ENCODE results near the gene MRPL55.

DNA sequence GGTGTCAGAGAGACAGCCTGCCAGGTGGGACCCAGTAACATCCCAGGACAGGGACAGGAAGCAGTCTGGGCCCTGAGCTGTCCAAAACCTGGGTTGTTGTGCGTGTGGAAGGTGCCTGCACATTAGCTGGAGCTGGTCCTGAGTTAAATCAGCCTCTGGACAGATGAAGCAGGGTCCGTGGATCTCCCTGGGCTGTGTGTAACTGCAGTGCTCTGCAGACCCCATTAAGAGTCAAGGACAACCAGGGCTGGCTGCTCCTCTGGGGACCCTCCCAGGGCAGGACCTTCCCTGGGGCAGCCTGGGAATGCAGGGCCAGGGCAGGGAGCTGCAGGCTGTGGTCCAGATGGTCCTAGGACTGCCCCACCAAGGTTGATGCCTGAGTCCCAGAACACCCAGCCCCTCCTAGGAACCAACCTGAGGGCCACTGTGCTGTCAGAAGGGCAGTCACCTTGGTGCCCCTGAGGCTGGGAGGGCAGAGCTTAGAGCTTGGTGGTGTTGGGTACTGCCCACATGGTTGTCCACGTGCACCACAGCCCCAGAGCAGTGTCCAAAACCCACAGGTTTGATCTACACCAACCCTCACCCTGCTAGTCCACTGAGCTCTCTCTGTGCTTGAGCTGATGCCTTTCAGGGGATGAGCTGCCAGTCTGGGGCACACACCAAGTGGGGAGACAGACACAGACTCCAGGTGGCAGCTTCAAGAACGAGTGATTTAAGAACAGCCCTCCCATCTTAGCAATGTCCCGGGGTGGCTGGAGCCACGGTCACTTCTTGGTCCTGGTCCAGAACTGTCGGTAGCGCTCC is 2.9 kb downstream of the MRPL55 start:
- TF ChIP-seq EP300 (IDR thresholded peaks at IDR 0.05; ENCODE audit: borderline replicate concordance) (no peak), TAF1 (IDR thresholded peaks at IDR 0.05; ENCODE audit: low read depth) (no peak), CREB1 (IDR thresholded peaks at IDR 0.05; ENCODE audit: low read depth) (no peak), EGR1 (IDR thresholded peaks at IDR 0.05) (no peak), CEBPB (IDR thresholded peaks at IDR 0.05) (no peak), RAD21 (IDR thresholded peaks at IDR 0.05; ENCODE audit: low read depth) (no peak)
- TF ChIP-seq, protein P1, sequence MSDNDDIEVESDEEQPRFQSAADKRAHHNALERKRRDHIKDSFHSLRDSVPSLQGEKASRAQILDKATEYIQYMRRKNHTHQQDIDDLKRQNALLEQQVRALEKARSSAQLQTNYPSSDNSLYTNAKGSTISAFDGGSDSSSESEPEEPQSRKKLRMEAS (IDR thresholded peaks at IDR 0.05): no peak
- TF ChIP-seq, protein P2, sequence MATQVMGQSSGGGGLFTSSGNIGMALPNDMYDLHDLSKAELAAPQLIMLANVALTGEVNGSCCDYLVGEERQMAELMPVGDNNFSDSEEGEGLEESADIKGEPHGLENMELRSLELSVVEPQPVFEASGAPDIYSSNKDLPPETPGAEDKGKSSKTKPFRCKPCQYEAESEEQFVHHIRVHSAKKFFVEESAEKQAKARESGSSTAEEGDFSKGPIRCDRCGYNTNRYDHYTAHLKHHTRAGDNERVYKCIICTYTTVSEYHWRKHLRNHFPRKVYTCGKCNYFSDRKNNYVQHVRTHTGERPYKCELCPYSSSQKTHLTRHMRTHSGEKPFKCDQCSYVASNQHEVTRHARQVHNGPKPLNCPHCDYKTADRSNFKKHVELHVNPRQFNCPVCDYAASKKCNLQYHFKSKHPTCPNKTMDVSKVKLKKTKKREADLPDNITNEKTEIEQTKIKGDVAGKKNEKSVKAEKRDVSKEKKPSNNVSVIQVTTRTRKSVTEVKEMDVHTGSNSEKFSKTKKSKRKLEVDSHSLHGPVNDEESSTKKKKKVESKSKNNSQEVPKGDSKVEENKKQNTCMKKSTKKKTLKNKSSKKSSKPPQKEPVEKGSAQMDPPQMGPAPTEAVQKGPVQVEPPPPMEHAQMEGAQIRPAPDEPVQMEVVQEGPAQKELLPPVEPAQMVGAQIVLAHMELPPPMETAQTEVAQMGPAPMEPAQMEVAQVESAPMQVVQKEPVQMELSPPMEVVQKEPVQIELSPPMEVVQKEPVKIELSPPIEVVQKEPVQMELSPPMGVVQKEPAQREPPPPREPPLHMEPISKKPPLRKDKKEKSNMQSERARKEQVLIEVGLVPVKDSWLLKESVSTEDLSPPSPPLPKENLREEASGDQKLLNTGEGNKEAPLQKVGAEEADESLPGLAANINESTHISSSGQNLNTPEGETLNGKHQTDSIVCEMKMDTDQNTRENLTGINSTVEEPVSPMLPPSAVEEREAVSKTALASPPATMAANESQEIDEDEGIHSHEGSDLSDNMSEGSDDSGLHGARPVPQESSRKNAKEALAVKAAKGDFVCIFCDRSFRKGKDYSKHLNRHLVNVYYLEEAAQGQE (IDR thresholded peaks at IDR 0.05; ENCODE audit: low read depth): no peak
